ENCODE data around the gene AVPR2.

DNA sequence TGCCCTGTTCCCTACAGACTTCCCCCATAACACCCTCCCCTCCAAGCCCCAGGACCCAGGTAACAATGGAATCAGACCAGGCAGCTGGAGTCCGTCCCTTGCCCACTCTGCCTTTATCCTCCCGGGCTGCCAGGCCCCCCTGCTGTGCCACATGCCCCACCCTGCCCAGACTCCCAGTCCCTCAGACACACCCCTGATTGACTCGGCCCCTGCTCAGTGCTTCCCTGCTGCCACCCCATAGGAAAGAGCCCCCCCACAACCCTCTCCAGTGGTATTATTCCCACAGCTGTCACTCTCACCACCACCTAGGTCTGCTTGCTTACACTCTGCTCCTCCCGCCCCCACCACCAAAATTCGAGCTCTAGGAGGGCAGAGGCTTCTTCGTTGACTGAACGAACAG, 35.1 kb downstream of the AVPR2 start:
- TF ChIP-seq, protein P1, sequence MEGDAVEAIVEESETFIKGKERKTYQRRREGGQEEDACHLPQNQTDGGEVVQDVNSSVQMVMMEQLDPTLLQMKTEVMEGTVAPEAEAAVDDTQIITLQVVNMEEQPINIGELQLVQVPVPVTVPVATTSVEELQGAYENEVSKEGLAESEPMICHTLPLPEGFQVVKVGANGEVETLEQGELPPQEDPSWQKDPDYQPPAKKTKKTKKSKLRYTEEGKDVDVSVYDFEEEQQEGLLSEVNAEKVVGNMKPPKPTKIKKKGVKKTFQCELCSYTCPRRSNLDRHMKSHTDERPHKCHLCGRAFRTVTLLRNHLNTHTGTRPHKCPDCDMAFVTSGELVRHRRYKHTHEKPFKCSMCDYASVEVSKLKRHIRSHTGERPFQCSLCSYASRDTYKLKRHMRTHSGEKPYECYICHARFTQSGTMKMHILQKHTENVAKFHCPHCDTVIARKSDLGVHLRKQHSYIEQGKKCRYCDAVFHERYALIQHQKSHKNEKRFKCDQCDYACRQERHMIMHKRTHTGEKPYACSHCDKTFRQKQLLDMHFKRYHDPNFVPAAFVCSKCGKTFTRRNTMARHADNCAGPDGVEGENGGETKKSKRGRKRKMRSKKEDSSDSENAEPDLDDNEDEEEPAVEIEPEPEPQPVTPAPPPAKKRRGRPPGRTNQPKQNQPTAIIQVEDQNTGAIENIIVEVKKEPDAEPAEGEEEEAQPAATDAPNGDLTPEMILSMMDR (IDR thresholded peaks at IDR 0.05; ENCODE audit: low read depth, low read length) = no peak
- no peak for TF ChIP-seq EZH2phosphoT487 (IDR thresholded peaks at IDR 0.05; ENCODE audit: low read depth)
